A673 (cell line): Measurements from ENCODE around the gene MICAL2. TPM values are rescaled to one million over a fixed set of nuclear protein-coding genes. Genes with fewer than 3 reads are reported as not detected.

Experiments used
- BruUV-seq: library from RNA; stranded (reverse); fragments of 400-500 nt; replicated peaks from 2 replicates; lab custom pipeline; 2021; lab: Mats Ljungman, UMichigan
- CTCF ChIA-PET: fragments of 300-600 bp; sonication (Branson Sonifier 250); formaldehyde crosslinking; loops from one replicate; lab custom pipeline; 2022; ENCODE audit warnings: antibody characterized with exemption; lab: Charles Lee
- POLR2A ChIA-PET: fragments of 300-600 bp; sonication (Branson Sonifier 250); formaldehyde crosslinking; loops from one replicate; lab custom pipeline; 2022; ENCODE audit warnings: antibody characterized with exemption; ENCODE audit not compliant: low non-redundant PET; lab: Charles Lee
- DNase-seq: peaks from one replicate; pipeline ENCODE4 v3.0.0-alpha.2; 2015; ENCODE audit warnings: low spot score
- H3K27ac ChIP-seq: fragments of 200-600 bp; sonication (generic); 2 replicates; pipeline ENCODE4 v1.5.1; 2016; ENCODE audit warnings: mixed run types, low read depth, mild to moderate bottlenecking, mixed read lengths, antibody characterized with exemption, low read length; ENCODE audit not compliant: poor library complexity, severe bottlenecking
- H3K27me3 ChIP-seq: fragments of 200-600 bp; sonication (generic); replicated peaks from 2 replicates; pipeline ENCODE4 v1.6.1; 2017; ENCODE audit warnings: mixed run types, low read depth, mild to moderate bottlenecking, mixed read lengths, antibody characterized with exemption, low read length; ENCODE audit not compliant: insufficient read depth, poor library complexity
- H3K36me3 ChIP-seq: fragments of 200-600 bp; sonication (generic); 2 replicates; pipeline ENCODE4 v1.6.1; 2016; ENCODE audit warnings: mixed run types, mild to moderate bottlenecking, mixed read lengths, antibody characterized with exemption, low read length; ENCODE audit not compliant: insufficient read depth, poor library complexity, severe bottlenecking
- H3K4me1 ChIP-seq: fragments of 200-600 bp; sonication (generic); 2 replicates; pipeline ENCODE4 v1.6.1; 2017; ENCODE audit warnings: mixed run types, mild to moderate bottlenecking, mixed read lengths, antibody characterized with exemption, low read length; ENCODE audit not compliant: insufficient read depth, poor library complexity, severe bottlenecking
- H3K4me3 ChIP-seq: fragments of 200-600 bp; sonication (generic); 2 replicates; pipeline ENCODE4 v1.5.1; 2016; ENCODE audit warnings: low read depth, mixed run types, mild to moderate bottlenecking, mixed read lengths, low read length; ENCODE audit not compliant: poor library complexity, severe bottlenecking
- H3K9me3 ChIP-seq: fragments of 200-600 bp; sonication (generic); 2 replicates; pipeline ENCODE4 v1.6.1; 2016; ENCODE audit warnings: mixed run types, low read depth, mild to moderate bottlenecking, mixed read lengths, antibody characterized with exemption, low read length; ENCODE audit not compliant: poor library complexity, severe bottlenecking
- CTCF ChIP-seq: fragments of 300-800, 200-600 bp; sonication (generic); conservative IDR thresholded peaks from 2 replicates; pipeline ENCODE4 v1.5.1; 2017; ENCODE audit warnings: low read depth, mild to moderate bottlenecking, antibody characterized with exemption, low read length, moderate library complexity, mixed read lengths
- EZH2 ChIP-seq: fragments of 200-600 bp; sonication (generic); IDR thresholded peaks from 2 replicates; pipeline ENCODE4 v1.6.1; 2017; ENCODE audit warnings: borderline replicate concordance, low read depth, mild to moderate bottlenecking, mixed read lengths, antibody characterized with exemption, low read length; ENCODE audit not compliant: poor library complexity, severe bottlenecking
- intact Hi-C: fragments of 100-400 bp; cut with micrococcal nuclease; formaldehyde crosslinking; loops from one replicate; pipeline ENCODE4 v1.10.0; 2022; ENCODE audit not compliant: unreplicated experiment
- total RNA-seq: library from RNA; stranded (reverse); gene quantifications from 2 replicates; pipeline ENCODE4 v1.2.3, GENCODE V29; 2021

MICAL2 gene
- total RNA-seq, 1 experiment from 2014 or later: 1.1 TPM

DNA sequence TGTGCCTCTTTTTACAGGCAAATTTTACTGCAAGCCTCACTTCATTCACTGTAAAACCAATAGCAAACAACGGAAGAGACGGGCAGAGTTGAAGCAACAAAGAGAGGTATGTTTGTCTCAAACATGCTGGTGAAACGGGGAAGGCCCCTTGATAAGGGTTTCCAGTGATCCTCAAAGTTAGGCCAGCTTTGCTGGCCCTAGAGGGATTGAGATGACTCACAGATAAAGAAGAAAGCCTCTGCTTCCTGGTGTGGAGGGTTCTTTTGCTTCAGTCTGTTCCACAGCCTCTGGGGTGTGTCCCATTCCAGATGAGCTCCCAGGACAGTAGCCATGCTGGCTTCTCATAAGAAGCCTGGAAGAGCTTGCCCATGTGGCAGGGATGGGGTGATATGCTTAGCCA, 148.1 kb downstream of the MICAL2 start:
- Histone ChIP-seq H3K27me3 (no peaks in the 10 kb centered on the region), H3K4me3 (no peak overlapping the region), H3K36me3 (no peaks in the 10 kb centered on the region), H3K4me1 (no peaks in the 10 kb centered on the region), H3K9me3 (no peaks in the 10 kb centered on the region), H3K27ac (no peak overlapping the region)
- POLR2A ChIA-PET: no interaction called here
- no TSS peak for BruUV-seq
- intact Hi-C loops: no loop called here
- CTCF ChIA-PET: no interaction called here
- no peak for DNase-seq
- TF ChIP-seq EZH2: no peak
- no peak for TF ChIP-seq CTCF

- Histone ChIP-seq H3K27me3 (no peaks in the 10 kb centered on the region), H3K36me3 (no peaks in the 10 kb centered on the region), H3K27ac (no peak overlapping the region), H3K4me3 (no peak overlapping the region), H3K4me1 (no peaks in the 10 kb centered on the region), H3K9me3 (no peaks in the 10 kb centered on the region)
- POLR2A ChIA-PET: no interaction called here
- no peak for DNase-seq
- BruUV-seq: no TSS peak
- CTCF ChIA-PET: no interaction called here
- TF ChIP-seq EZH2 (no peak), CTCF (no peak)
- intact Hi-C loops: no loop called here
Observed at GRCh38 chr11:12259956-12260355, 149.6 kb downstream of the MICAL2 start.

DNA sequence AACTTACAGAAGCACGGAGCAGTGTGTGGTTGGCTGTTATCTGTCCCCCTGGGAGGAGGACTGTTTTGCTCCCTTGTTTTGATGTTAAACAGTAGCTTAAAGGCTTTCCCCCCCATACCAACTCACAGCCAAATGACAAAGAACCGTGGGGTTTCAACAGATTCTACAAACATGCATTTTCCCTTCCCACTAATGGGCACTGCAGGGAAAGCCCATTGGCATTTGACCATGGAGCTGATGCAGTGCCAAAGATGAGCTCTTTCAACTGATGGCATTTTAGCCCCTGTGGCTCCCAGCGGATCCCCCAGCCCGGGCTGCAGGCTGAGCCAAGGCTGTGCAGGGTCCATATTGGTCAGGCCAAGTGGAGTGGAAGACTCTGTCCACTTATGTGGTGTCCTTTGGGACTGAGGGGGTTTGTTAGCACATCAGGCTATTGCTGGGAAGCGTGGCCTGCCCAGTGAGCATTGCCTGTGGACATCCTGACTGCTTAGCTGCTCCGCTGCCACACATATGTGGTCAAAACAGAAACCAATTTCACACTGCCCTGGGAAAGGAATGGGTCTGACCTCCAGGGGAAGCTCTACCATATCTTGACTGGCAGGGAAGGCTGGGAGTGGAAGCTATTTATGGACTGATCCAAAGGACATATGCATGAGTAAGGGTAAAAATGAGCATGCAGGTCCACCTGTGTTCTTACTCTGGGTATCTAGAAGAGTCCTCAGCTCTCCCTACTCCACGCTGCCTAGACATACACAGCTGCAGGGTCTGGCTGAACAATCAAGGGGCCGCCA, 150.5 kb downstream of the MICAL2 start:
- H3K27ac ChIP-seq: no peak overlapping the region
- intact Hi-C loops: no loop called here
- no TSS peak for BruUV-seq
- no peaks in the 10 kb centered on the region for H3K27me3 ChIP-seq
- no peaks in the 10 kb centered on the region for H3K9me3 ChIP-seq
- no peaks in the 10 kb centered on the region for H3K36me3 ChIP-seq
- ChIA-PET CTCF (no interaction called here), POLR2A (no interaction called here)
- no peaks in the 10 kb centered on the region for H3K4me1 ChIP-seq
- TF ChIP-seq EZH2: no peak
- TF ChIP-seq CTCF: no peak
- no peak overlapping the region for H3K4me3 ChIP-seq
- DNase-seq: no peak
